Measurements from ENCODE around the gene KLHL1. TPM values are rescaled to one million over a fixed set of nuclear protein-coding genes. Genes with fewer than 3 reads are reported as not detected.

KLHL1 gene
- total RNA-seq, 1 donor from 2014 or later = not detected

DNA sequence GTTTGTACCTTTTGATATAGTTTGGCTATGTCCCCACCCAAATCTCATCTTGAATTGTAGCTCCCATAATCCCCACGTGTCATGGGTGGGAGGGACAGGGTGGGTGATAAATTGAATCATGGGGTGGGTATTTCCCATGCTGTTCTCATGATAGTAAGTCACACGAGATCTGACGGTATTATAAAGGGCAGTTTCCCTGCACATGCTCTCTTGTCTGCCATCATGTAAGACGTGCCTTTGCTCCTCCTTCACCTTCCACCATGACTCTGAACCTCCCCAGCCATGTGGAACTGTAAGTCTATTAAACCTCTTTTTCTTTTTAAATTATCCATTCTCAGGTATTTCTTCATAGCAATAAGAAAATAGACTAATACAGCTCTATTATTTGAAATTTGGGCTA is 331.3 kb downstream of the KLHL1 start:
- H3K4me3 ChIP-seq (ENCODE audit: low read depth, low read length) = no peak overlapping the region
- DNase-seq (ENCODE audit: low read depth) = no peak
- TF ChIP-seq, protein P1, sequence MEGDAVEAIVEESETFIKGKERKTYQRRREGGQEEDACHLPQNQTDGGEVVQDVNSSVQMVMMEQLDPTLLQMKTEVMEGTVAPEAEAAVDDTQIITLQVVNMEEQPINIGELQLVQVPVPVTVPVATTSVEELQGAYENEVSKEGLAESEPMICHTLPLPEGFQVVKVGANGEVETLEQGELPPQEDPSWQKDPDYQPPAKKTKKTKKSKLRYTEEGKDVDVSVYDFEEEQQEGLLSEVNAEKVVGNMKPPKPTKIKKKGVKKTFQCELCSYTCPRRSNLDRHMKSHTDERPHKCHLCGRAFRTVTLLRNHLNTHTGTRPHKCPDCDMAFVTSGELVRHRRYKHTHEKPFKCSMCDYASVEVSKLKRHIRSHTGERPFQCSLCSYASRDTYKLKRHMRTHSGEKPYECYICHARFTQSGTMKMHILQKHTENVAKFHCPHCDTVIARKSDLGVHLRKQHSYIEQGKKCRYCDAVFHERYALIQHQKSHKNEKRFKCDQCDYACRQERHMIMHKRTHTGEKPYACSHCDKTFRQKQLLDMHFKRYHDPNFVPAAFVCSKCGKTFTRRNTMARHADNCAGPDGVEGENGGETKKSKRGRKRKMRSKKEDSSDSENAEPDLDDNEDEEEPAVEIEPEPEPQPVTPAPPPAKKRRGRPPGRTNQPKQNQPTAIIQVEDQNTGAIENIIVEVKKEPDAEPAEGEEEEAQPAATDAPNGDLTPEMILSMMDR (conservative IDR thresholded peaks at IDR 0.05; ENCODE audit: low read depth, low read length) = no peak

DNA sequence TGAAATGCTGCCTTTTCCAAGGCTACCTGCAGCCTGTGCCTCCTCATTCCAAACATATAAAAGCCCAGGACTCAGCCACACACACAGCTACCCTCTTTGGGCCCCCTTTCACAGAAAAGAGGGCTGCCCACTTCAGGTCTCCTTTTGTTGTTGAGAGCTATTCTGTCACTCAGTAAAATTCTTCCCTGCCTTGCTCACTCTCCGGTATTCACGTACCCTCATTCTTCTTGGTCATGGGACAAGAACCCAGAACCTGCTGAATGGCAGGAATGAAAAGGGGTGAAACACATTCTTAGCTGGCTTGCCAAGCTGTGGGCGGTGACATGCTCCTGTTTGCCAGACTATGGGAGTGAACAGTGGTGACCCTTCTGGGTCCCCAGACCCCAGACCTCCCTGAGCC is 338.6 kb downstream of the KLHL1 start:
- TF ChIP-seq, protein P1 (conservative IDR thresholded peaks at IDR 0.05; ENCODE audit: low read depth, low read length) = no peak
- H3K4me3 ChIP-seq (ENCODE audit: low read depth, low read length) = no peak overlapping the region
- DNase-seq (ENCODE audit: low read depth) = no peak

DNA sequence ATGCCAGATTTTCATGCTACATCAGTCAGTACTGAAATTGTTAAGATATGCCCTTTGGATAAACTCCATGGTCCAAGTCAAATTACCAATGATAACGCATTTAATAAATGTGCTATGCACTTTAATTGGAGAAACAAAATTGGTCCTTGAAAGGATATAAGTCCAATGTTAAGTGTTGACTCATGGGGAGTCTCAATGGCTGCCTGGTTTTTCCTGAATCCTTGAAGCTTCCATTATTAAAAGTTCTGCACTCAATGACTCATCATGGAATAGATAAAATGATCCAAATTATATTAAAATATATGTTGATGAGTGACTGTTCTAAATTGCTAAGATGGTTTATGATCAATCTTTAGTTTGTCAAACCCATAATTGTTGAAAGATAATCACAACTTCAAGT is 346.7 kb downstream of the KLHL1 start:
- H3K4me3 ChIP-seq (ENCODE audit: low read depth, low read length) = no peak overlapping the region
- TF ChIP-seq, protein P1 (conservative IDR thresholded peaks at IDR 0.05; ENCODE audit: low read depth, low read length) = no peak
- no peak for DNase-seq (ENCODE audit: low read depth)

DNA sequence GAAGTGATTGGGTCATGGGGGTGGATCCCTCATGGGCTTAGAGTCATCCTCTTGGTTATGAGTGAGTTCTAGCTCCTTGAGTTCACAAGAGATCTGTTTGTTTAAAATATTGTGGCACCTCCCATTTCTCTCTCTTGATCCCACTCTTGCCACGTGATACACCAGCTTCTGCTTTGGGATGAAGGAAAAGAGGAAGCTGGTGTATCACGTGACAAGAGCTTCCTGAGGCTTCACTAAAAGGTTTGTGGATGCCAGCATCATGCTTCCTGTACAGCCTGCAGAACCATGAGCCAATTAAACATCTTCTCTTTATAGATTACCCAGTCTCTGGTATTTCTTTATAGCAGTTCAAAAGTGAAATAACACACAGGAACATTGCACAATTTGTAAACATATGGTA is 353.2 kb downstream of the KLHL1 start:
- no peak for DNase-seq (ENCODE audit: low read depth)
- TF ChIP-seq, protein P1 (conservative IDR thresholded peaks at IDR 0.05; ENCODE audit: low read depth, low read length) = no peak
- H3K4me3 ChIP-seq (ENCODE audit: low read depth, low read length) = no peak overlapping the region

DNA sequence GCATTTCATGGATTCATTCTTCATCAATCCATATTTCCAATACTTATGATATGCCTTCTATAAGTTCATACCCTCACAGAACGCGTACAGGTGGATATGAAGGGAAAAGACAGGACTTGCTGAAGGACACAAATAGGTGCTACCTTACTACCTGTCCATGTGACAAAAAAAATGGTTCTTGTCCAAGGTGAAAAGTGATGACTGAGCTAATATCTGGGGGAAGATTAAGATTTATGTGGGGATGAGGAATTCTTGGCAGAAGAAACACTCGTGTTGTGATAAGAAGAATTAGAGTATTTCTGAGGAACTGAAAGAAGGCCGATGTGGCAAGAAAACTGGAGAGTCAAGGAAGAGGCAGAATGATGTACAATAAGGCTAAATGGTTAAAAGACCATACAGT is 357.0 kb downstream of the KLHL1 start:
- TF ChIP-seq, protein P1 (conservative IDR thresholded peaks at IDR 0.05; ENCODE audit: low read depth, low read length) = no peak
- DNase-seq (ENCODE audit: low read depth) = no peak
- no peak overlapping the region for H3K4me3 ChIP-seq (ENCODE audit: low read depth, low read length)

DNA sequence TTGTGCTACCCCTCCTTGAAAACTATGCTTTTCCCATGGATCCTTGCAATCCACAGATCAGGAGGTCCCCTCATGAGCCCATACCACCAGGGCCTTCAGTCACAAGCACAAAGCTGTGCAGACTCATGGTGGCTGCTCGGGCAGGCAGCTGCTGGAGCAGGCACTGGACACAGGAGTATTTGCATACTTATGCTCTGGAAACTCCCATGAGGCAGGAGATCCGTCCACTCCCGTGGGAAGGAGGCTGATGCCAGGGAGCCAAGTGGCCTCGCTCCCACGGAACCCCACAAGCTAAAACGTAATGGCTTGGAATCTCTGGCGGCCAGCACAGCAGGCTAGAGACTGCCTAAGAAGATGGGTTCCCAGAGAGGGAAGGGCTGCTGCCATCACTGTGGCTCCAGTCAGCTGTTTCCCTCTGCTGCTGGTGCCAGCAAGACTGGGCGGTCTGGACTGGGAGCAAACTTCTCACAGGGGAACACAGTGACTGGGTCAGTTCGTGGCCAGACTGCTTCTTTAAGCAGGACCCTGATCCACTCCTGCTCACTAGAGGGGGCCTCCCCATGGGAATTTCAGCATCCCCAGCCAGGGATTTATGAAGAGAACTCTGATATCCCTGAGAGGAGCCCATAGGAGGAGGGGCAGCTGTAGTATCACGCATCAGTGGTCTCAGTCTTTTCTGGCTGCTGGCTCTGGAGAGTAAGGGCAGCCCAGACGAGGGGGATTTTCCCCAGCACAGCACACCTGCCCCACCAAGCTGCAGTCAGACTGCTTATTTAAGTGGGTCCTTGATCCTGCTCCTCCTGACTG is 370.9 kb downstream of the KLHL1 start:
- TF ChIP-seq, protein P1 (conservative IDR thresholded peaks at IDR 0.05; ENCODE audit: low read depth, low read length) = no peak
- DNase-seq (ENCODE audit: low read depth) = no peak
- no peak overlapping the region for H3K4me3 ChIP-seq (ENCODE audit: low read depth, low read length)

DNA sequence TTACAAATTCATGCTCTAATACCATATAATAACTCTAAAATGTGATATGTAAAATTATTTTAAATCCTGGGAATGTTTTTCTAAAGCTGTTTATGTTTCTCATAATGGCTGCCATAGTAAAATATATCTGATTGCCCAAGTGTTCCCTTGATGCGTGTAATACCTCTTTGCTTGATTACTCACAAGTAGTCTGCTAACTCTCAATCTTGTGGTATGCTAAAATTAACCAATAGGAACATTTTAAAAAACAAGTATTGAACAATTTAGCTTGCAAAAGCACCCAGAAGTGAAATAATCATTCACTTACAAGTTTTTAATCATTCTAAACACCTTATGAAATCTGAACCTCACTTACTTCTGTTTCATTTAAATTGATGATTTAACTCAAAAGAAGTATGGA is 386.6 kb downstream of the KLHL1 start:
- DNase-seq (ENCODE audit: low read depth) = peak; percentile 35
- TF ChIP-seq, protein P1 (conservative IDR thresholded peaks at IDR 0.05; ENCODE audit: low read depth, low read length) = no peak
- no peak overlapping the region for H3K4me3 ChIP-seq (ENCODE audit: low read depth, low read length)
